ENCODE measurements around the gene FIGN. TPM values are rescaled to one million over a fixed set of nuclear protein-coding genes. Genes with fewer than 3 reads are reported as not detected.

The FIGN gene
- total and polyA plus RNA-seq, 10 of the 15 experiments (the other 5 are each of a cell fraction or from before 2014, with no cell fraction given): under 0.01 to 0.01 TPM; not detected in 8

DNA sequence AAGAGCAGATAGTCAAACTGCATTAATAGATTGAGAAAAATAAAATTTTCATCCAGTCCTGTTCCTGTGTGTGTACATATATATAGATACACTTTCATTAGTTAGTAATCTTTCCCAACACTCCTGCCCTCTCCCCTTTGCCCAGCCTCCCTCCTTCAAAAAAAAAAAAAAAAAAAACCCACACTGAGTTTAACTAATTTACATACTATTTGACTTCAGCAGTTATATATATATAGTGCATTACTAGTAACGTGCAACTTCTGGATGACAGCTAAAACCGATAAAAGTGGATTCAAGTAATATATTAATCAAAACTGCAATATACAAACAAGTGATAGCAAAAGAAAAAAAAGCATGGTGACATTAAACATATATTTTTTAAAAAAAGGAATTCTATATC lies 1.4 kb downstream of the FIGN start (continued):
- TF ChIP-seq, protein P1, sequence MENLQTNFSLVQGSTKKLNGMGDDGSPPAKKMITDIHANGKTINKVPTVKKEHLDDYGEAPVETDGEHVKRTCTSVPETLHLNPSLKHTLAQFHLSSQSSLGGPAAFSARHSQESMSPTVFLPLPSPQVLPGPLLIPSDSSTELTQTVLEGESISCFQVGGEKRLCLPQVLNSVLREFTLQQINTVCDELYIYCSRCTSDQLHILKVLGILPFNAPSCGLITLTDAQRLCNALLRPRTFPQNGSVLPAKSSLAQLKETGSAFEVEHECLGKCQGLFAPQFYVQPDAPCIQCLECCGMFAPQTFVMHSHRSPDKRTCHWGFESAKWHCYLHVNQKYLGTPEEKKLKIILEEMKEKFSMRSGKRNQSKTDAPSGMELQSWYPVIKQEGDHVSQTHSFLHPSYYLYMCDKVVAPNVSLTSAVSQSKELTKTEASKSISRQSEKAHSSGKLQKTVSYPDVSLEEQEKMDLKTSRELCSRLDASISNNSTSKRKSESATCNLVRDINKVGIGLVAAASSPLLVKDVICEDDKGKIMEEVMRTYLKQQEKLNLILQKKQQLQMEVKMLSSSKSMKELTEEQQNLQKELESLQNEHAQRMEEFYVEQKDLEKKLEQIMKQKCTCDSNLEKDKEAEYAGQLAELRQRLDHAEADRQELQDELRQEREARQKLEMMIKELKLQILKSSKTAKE (IDR thresholded peaks at IDR 0.05; ENCODE audit: low read depth, poor library complexity, severe bottlenecking): no peak
- TF ChIP-seq BRCA1 (IDR thresholded peaks at IDR 0.05; ENCODE audit: low read depth, low read length) (no peak), ZNF24 (IDR thresholded peaks at IDR 0.05) (no peak)

DNA sequence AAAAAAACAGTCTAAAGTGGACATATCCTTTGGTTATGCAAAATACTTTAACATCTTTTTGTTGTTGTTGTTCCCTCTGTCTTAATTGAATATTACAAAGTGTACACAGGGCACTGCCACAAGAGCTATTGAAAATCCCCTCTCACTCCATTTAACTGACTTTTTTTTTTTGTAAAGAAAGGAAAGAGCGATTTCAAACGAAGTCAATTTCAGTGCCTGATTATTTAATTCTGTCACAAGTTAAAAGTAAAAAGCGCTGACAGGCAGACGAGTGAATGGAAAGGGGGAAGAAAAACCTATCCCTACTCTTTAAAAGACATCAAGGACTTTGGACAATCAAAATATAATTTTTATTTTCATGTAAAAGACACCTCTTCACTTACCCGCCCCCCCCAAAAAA lies 1.9 kb downstream of the FIGN start:
- TF ChIP-seq, protein P2, sequence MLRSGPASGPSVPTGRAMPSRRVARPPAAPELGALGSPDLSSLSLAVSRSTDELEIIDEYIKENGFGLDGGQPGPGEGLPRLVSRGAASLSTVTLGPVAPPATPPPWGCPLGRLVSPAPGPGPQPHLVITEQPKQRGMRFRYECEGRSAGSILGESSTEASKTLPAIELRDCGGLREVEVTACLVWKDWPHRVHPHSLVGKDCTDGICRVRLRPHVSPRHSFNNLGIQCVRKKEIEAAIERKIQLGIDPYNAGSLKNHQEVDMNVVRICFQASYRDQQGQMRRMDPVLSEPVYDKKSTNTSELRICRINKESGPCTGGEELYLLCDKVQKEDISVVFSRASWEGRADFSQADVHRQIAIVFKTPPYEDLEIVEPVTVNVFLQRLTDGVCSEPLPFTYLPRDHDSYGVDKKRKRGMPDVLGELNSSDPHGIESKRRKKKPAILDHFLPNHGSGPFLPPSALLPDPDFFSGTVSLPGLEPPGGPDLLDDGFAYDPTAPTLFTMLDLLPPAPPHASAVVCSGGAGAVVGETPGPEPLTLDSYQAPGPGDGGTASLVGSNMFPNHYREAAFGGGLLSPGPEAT (IDR thresholded peaks at IDR 0.05; ENCODE audit: low read depth): no peak
- TF ChIP-seq BCL11A (IDR thresholded peaks at IDR 0.05; ENCODE audit: low read depth, low read length) (no peak), FOXM1 (IDR thresholded peaks at IDR 0.05; ENCODE audit: low read depth, low read length) (no peak), KLF5 (IDR thresholded peaks at IDR 0.05; ENCODE audit: partially characterized antibody) (no peak), MTA3 (IDR thresholded peaks at IDR 0.05; ENCODE audit: borderline replicate concordance, low read length) (no peak), TARDBP (IDR thresholded peaks at IDR 0.05; ENCODE audit: borderline replicate concordance) (no peak), CEBPB (IDR thresholded peaks at IDR 0.05; ENCODE audit: borderline replicate concordance in 1 of 2, low read depth in 2 of 2, low read length in 2 of 2) (no peak)
- TF ChIP-seq, protein P3, sequence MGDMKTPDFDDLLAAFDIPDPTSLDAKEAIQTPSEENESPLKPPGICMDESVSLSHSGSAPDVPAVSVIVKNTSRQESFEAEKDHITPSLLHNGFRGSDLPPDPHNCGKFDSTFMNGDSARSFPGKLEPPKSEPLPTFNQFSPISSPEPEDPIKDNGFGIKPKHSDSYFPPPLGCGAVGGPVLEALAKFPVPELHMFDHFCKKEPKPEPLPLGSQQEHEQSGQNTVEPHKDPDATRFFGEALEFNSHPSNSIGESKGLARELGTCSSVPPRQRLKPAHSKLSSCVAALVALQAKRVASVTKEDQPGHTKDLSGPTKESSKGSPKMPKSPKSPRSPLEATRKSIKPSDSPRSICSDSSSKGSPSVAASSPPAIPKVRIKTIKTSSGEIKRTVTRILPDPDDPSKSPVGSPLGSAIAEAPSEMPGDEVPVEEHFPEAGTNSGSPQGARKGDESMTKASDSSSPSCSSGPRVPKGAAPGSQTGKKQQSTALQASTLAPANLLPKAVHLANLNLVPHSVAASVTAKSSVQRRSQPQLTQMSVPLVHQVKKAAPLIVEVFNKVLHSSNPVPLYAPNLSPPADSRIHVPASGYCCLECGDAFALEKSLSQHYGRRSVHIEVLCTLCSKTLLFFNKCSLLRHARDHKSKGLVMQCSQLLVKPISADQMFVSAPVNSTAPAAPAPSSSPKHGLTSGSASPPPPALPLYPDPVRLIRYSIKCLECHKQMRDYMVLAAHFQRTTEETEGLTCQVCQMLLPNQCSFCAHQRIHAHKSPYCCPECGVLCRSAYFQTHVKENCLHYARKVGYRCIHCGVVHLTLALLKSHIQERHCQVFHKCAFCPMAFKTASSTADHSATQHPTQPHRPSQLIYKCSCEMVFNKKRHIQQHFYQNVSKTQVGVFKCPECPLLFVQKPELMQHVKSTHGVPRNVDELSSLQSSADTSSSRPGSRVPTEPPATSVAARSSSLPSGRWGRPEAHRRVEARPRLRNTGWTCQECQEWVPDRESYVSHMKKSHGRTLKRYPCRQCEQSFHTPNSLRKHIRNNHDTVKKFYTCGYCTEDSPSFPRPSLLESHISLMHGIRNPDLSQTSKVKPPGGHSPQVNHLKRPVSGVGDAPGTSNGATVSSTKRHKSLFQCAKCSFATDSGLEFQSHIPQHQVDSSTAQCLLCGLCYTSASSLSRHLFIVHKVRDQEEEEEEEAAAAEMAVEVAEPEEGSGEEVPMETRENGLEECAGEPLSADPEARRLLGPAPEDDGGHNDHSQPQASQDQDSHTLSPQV (IDR thresholded peaks at IDR 0.05): no peak
- WGBS (ENCODE audit: insufficient coverage, insufficient replicate concordance, low lambda C conversion rate, missing lambda C conversion rate): 27% methylated on average over 5 of the region's 5 CpGs
- Histone ChIP-seq H3K27ac (ENCODE audit: control insufficient read depth, insufficient read depth) (no peak overlapping the region), H3K4me3 (no peak overlapping the region), H3K9ac (ENCODE audit: control insufficient read depth, insufficient read depth, low read length) (no peak overlapping the region), H2AFZ (ENCODE audit: control insufficient read depth, low read depth, low read length) (no peak overlapping the region), H4K20me1 (ENCODE audit: control insufficient read depth, insufficient read depth) (no peaks in the 10 kb centered on the region), H3K36me3 (ENCODE audit: control insufficient read depth in 2 of 2, insufficient read depth in 2 of 2, low read length in 1 of 2) (no peaks in the 10 kb centered on the region), H3K27me3 (replicated peaks in 1 of 2; ENCODE audit: control insufficient read depth in 2 of 2, insufficient read depth in 2 of 2, low read length in 1 of 2) (peaks cover 5 to 9% of the 10 kb centered on the region in 2 experiments), H3K4me1 (ENCODE audit: control insufficient read depth, insufficient read depth, low read length) (no peaks in the 10 kb centered on the region), H3K79me2 (ENCODE audit: control insufficient read depth, insufficient read depth, low read length) (no peaks in the 10 kb centered on the region), H3K9me3 (replicated peaks; ENCODE audit: control insufficient read depth, insufficient read depth, low read length) (no peaks in the 10 kb centered on the region), H3K4me2 (ENCODE audit: control insufficient read depth, insufficient read depth) (no peak overlapping the region)
- no peak for FAIRE-seq
- in situ Hi-C loops (cut with MboI) (no loop called here), intact Hi-C loops (cut with micrococcal nuclease; ENCODE audit: unreplicated experiment) (no loop called here)
- no peak for DNase-seq (ENCODE audit: low read depth, low spot score)
- ChIA-PET CTCF (no interaction called here), RAD21 (ENCODE audit: unreplicated experiment) (no interaction called here), POLR2A (no interaction called here), SMC1A (ENCODE audit: uncharacterized antibody, unreplicated experiment) (no interaction called here)
- no TSS peak for BruUV-seq (replicated peaks)
- ATAC-seq: no peak
